ENCODE data around the gene SRRD.

SRRD gene

DNA sequence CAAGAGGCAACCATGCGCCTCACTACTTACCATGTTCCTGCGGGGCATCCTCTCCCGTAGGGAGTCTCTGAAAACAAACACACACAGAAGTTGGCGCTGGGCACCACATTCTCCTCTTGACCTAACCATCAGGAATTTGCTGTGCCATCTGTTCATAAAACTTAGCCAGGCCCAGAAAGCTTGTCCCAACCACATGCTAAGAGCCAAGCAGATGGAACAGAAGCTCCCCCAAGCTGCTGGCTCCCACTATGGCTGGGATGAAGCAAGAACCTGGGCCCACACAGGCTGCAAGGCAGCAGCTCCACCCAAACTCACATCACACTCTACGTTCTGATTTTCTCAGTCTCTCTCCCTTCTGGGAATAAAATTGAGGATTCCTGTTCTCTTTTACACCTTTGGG lies 17.5 kb upstream of the SRRD start:
- H3K36me3 ChIP-seq (ENCODE audit: insufficient read depth, insufficient read length, low read length) = peaks cover 92% of the 10 kb centered on the region
- no peaks in the 10 kb centered on the region for H3K27me3 ChIP-seq (ENCODE audit: insufficient read depth, insufficient read length)
- no peaks in the 10 kb centered on the region for H3K9me3 ChIP-seq (ENCODE audit: insufficient read depth, low read length)
- DNase-seq (ENCODE audit: low read depth, low spot score) = no peak
- no peak overlapping the region for H3K9ac ChIP-seq (ENCODE audit: insufficient read length, low read depth)
- no peak for TF ChIP-seq ZNF274 (IDR thresholded peaks at IDR 0.05; ENCODE audit: low read depth, low read length)
- no peak for TF ChIP-seq SUZ12 (IDR thresholded peaks at IDR 0.05; ENCODE audit: extremely low read depth, insufficient read depth, insufficient read length)
- TF ChIP-seq YY1 (IDR thresholded peaks at IDR 0.05; ENCODE audit: insufficient read depth, insufficient read length) = no peak
- H3K4me3 ChIP-seq (ENCODE audit: insufficient read length, low read depth) = no peak overlapping the region
- no peaks in the 10 kb centered on the region for H3K4me1 ChIP-seq (ENCODE audit: insufficient read depth, insufficient read length)

- TF ChIP-seq SUZ12 (IDR thresholded peaks at IDR 0.05; ENCODE audit: extremely low read depth, insufficient read depth, insufficient read length) = no peak
- TF ChIP-seq ZNF274 (IDR thresholded peaks at IDR 0.05; ENCODE audit: low read depth, low read length) = no peak
- no peak for TF ChIP-seq YY1 (IDR thresholded peaks at IDR 0.05; ENCODE audit: insufficient read depth, insufficient read length)
- Histone ChIP-seq H3K27me3 (ENCODE audit: insufficient read depth, insufficient read length) (no peaks in the 10 kb centered on the region), H3K9me3 (ENCODE audit: insufficient read depth, low read length) (no peaks in the 10 kb centered on the region), H3K36me3 (ENCODE audit: insufficient read depth, insufficient read length, low read length) (peaks cover 82% of the 10 kb centered on the region), H3K4me1 (ENCODE audit: insufficient read depth, insufficient read length) (no peaks in the 10 kb centered on the region), H3K4me3 (ENCODE audit: insufficient read length, low read depth) (no peak overlapping the region), H3K9ac (ENCODE audit: insufficient read length, low read depth) (no peak overlapping the region)
- DNase-seq (ENCODE audit: low read depth, low spot score) = no peak
Observed at GRCh38 chr22:26470807-26471206, 12.9 kb upstream of the SRRD start.

- H3K9ac ChIP-seq (ENCODE audit: insufficient read length, low read depth) = no peak overlapping the region
- no peaks in the 10 kb centered on the region for H3K4me1 ChIP-seq (ENCODE audit: insufficient read depth, insufficient read length)
- H3K27me3 ChIP-seq (ENCODE audit: insufficient read depth, insufficient read length) = no peaks in the 10 kb centered on the region
- TF ChIP-seq ZNF274 (IDR thresholded peaks at IDR 0.05; ENCODE audit: low read depth, low read length) (no peak), YY1 (IDR thresholded peaks at IDR 0.05; ENCODE audit: insufficient read depth, insufficient read length) (no peak)
- DNase-seq (ENCODE audit: low read depth, low spot score) = no peak
- H3K4me3 ChIP-seq (ENCODE audit: insufficient read length, low read depth) = no peak overlapping the region
- no peaks in the 10 kb centered on the region for H3K9me3 ChIP-seq (ENCODE audit: insufficient read depth, low read length)
- H3K36me3 ChIP-seq (ENCODE audit: insufficient read depth, insufficient read length, low read length) = peaks cover 81% of the 10 kb centered on the region
Observed at GRCh38 chr22:26471522-26471921, 12.2 kb upstream of the SRRD start.

DNA sequence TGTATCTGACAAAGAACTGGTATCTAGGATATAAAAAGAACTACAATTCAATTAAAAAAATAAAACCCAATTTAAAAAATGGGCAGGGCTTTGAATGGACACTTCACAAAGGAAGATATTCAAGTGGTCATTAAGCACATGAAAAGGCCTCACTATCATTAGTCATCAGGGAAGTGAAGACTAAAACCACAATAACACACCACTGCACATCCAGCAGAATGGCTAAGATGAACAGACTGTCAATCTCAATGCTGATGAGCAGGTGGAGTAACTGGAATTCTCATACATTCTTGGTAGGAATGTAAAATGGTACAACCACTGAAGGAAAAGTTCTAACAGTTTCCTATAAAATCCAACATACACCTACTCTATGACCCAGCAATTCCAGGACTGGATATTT lies 9.0 kb upstream of the SRRD start:
- H3K27me3 ChIP-seq (ENCODE audit: insufficient read depth, insufficient read length) = no peaks in the 10 kb centered on the region
- no peaks in the 10 kb centered on the region for H3K9me3 ChIP-seq (ENCODE audit: insufficient read depth, low read length)
- H3K36me3 ChIP-seq (ENCODE audit: insufficient read depth, insufficient read length, low read length) = peaks cover 64% of the 10 kb centered on the region
- H3K9ac ChIP-seq (ENCODE audit: insufficient read length, low read depth) = no peak overlapping the region
- DNase-seq (ENCODE audit: low read depth, low spot score) = no peak
- H3K4me3 ChIP-seq (ENCODE audit: insufficient read length, low read depth) = no peak overlapping the region
- TF ChIP-seq SUZ12 (IDR thresholded peaks at IDR 0.05; ENCODE audit: extremely low read depth, insufficient read depth, insufficient read length) (no peak), ZNF274 (IDR thresholded peaks at IDR 0.05; ENCODE audit: low read depth, low read length) (no peak), YY1 (IDR thresholded peaks at IDR 0.05; ENCODE audit: insufficient read depth, insufficient read length) (no peak)
- H3K4me1 ChIP-seq (ENCODE audit: insufficient read depth, insufficient read length) = no peaks in the 10 kb centered on the region

DNA sequence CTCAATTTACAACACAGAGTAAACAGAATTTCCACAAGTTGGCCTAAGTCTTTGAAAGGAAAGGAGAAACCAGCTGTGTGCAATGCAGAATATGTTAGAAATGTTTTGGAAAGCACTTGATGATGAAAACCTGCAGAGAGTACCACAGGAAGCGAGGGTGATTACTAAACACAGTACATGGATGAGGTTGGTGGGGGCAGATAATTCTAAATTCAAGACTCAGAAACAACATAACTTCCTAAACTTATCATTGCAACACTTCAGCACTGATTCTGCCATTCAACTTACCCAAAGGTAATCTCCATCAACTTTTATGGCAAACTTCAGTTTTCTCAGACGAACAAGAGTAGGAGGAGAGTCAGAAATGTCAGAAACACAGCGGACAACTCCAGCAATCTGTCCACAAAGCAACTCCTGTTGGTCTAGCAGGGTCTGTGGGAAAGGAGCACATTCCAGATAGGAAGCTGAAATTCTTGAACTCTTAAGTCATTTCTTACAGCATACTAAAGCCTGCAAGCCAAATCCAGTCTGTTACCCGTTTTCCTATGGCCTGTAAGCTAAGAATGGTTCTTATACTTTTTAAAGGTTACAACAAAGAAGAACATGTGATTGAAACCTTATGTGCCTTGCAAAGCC lies 6.9 kb upstream of the SRRD start:
- Histone ChIP-seq H3K4me1 (ENCODE audit: insufficient read depth, insufficient read length) (no peaks in the 10 kb centered on the region), H3K36me3 (ENCODE audit: insufficient read depth, insufficient read length, low read length) (peaks cover 61% of the 10 kb centered on the region), H3K9me3 (ENCODE audit: insufficient read depth, low read length) (no peaks in the 10 kb centered on the region), H3K27me3 (ENCODE audit: insufficient read depth, insufficient read length) (no peaks in the 10 kb centered on the region), H3K9ac (ENCODE audit: insufficient read length, low read depth) (no peak overlapping the region), H3K4me3 (ENCODE audit: insufficient read length, low read depth) (no peak overlapping the region)
- TF ChIP-seq YY1 (IDR thresholded peaks at IDR 0.05; ENCODE audit: insufficient read depth, insufficient read length) = no peak
- TF ChIP-seq ZNF274 (IDR thresholded peaks at IDR 0.05; ENCODE audit: low read depth, low read length) = no peak
- no peak for TF ChIP-seq SUZ12 (IDR thresholded peaks at IDR 0.05; ENCODE audit: extremely low read depth, insufficient read depth, insufficient read length)
- DNase-seq (ENCODE audit: low read depth, low spot score) = no peak

GRCh38 chr22:26477341-26477731 lies 6.3 kb upstream of the SRRD start:
- Histone ChIP-seq H3K4me1 (ENCODE audit: insufficient read depth, insufficient read length) (no peaks in the 10 kb centered on the region), H3K4me3 (ENCODE audit: insufficient read length, low read depth) (no peak overlapping the region), H3K27me3 (ENCODE audit: insufficient read depth, insufficient read length) (no peaks in the 10 kb centered on the region), H3K36me3 (ENCODE audit: insufficient read depth, insufficient read length, low read length) (peaks cover 60% of the 10 kb centered on the region), H3K9ac (ENCODE audit: insufficient read length, low read depth) (no peak overlapping the region), H3K9me3 (ENCODE audit: insufficient read depth, low read length) (no peaks in the 10 kb centered on the region)
- TF ChIP-seq ZNF274 (IDR thresholded peaks at IDR 0.05; ENCODE audit: low read depth, low read length) = no peak
- no peak for TF ChIP-seq YY1 (IDR thresholded peaks at IDR 0.05; ENCODE audit: insufficient read depth, insufficient read length)
- no peak for TF ChIP-seq SUZ12 (IDR thresholded peaks at IDR 0.05; ENCODE audit: extremely low read depth, insufficient read depth, insufficient read length)
- DNase-seq (ENCODE audit: low read depth, low spot score) = no peak

GRCh38 chr22:26479043-26479791 lies 4.5 kb upstream of the SRRD start:
- peak overlapping the region; percentile 25 for H3K9ac ChIP-seq (ENCODE audit: insufficient read length, low read depth)
- H3K4me3 ChIP-seq (ENCODE audit: insufficient read length, low read depth) = no peak overlapping the region
- TF ChIP-seq YY1 (IDR thresholded peaks at IDR 0.05; ENCODE audit: insufficient read depth, insufficient read length) (no peak), SUZ12 (IDR thresholded peaks at IDR 0.05; ENCODE audit: extremely low read depth, insufficient read depth, insufficient read length) (no peak), ZNF274 (IDR thresholded peaks at IDR 0.05; ENCODE audit: low read depth, low read length) (no peak)

More at GRCh38 chr22:26479043-26479791, 4.5 kb upstream of the SRRD start:
- H3K36me3 ChIP-seq (ENCODE audit: insufficient read depth, insufficient read length, low read length) = peaks cover 49% of the 10 kb centered on the region
- no peaks in the 10 kb centered on the region for H3K4me1 ChIP-seq (ENCODE audit: insufficient read depth, insufficient read length)
- no peak for DNase-seq (ENCODE audit: low read depth, low spot score)
- H3K9me3 ChIP-seq (ENCODE audit: insufficient read depth, low read length) = no peaks in the 10 kb centered on the region
- H3K27me3 ChIP-seq (ENCODE audit: insufficient read depth, insufficient read length) = no peaks in the 10 kb centered on the region

All from NT2/D1 (cell line).